DND-41 (cell line): ENCODE measurements around the gene TBC1D4.

Experiments used
- EZH2 ChIP-seq: IDR thresholded peaks from 3 replicates; pipeline ENCODE4 v1.6.1; 2012; ENCODE audit warnings: borderline replicate concordance, low read depth, mild to moderate bottlenecking, moderate library complexity, low read length, inconsistent platforms; ENCODE audit not compliant: severe bottlenecking
- TF ChIP-seq, protein P1 (sequence below): IDR thresholded peaks from 2 replicates; pipeline ENCODE4 v1.5.1; 2012; ENCODE audit warnings: borderline replicate concordance, low read length, moderate library complexity, mild to moderate bottlenecking; ENCODE audit not compliant: poor library complexity, severe bottlenecking; ENCODE audit errors: extremely low read depth

DNA sequence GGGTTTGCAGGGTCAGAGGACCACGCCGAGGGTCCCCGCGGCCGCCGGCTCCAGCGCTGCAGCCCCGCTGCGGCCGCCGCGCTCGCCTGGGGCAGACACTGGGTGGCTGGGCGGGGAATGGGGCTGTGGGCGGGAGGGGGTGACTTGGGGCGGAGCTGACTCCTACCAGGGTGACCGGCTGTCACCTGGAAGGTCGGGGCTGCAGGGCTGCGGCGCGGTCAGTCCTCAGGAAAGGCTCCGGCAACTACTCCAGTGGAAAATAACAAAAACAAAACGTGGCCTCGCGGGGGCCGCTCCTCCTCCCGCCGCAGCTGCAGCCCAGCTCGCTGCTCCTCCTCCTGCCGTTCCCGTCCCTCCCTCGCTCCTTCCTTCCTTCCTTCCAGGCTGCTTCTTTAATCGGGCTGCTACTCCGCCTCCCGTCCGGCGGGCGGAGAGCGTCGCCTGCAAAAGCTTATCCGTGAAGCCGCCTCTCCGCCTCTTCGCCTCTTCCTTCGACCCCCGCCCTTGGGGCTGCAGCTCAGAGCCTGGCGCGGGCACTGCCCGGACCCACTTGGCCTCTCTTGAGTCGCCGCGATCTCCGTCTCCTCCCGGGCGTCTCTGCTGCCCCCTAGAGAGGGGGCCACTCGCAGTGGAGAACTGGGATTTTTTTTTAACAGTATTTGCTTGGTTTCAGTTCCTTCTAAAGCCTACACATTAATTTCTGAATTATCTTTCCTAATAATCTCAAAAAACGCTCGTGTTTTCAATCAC lies at the start of gene TBC1D4:
- TF ChIP-seq, protein P1, sequence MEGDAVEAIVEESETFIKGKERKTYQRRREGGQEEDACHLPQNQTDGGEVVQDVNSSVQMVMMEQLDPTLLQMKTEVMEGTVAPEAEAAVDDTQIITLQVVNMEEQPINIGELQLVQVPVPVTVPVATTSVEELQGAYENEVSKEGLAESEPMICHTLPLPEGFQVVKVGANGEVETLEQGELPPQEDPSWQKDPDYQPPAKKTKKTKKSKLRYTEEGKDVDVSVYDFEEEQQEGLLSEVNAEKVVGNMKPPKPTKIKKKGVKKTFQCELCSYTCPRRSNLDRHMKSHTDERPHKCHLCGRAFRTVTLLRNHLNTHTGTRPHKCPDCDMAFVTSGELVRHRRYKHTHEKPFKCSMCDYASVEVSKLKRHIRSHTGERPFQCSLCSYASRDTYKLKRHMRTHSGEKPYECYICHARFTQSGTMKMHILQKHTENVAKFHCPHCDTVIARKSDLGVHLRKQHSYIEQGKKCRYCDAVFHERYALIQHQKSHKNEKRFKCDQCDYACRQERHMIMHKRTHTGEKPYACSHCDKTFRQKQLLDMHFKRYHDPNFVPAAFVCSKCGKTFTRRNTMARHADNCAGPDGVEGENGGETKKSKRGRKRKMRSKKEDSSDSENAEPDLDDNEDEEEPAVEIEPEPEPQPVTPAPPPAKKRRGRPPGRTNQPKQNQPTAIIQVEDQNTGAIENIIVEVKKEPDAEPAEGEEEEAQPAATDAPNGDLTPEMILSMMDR, result peak; percentile 73
- no peak for TF ChIP-seq EZH2
